Measurements from ENCODE around the gene TBX4. TPM values are rescaled to one million over a fixed set of nuclear protein-coding genes. Genes with fewer than 3 reads are reported as not detected.
"Not testable (repeated sequence)": the region's sequence is repeated elsewhere in the genome, so short reads cannot be mapped to it uniquely, and the experiment has no call there.

Gene TBX4
- total RNA-seq, 1 donor from 2014 or later = 0.35 TPM

- DNase-seq (ENCODE audit: low read depth) = peak; percentile 82
Observed at GRCh38 chr17:61519754-61520440, 67.7 kb downstream of the TBX4 start.

- no peak for DNase-seq (ENCODE audit: low read depth)
Observed at GRCh38 chr17:61520897-61521296, 68.7 kb downstream of the TBX4 start.

- no peak for DNase-seq (ENCODE audit: low read depth)
Observed at GRCh38 chr17:61522088-61522487, 69.9 kb downstream of the TBX4 start.

GRCh38 chr17:61524319-61524718, 72.1 kb downstream of the TBX4 start:
- DNase-seq (ENCODE audit: low read depth) = no peak

- DNase-seq (ENCODE audit: low read depth) = not testable (repeated sequence)
Observed at GRCh38 chr17:61527441-61527840, 75.2 kb downstream of the TBX4 start.

- DNase-seq (ENCODE audit: low read depth) = no peak
Observed at GRCh38 chr17:61528171-61528570, 75.9 kb downstream of the TBX4 start.

GRCh38 chr17:61531223-61531622, 79.0 kb downstream of the TBX4 start:
- no peak for DNase-seq (ENCODE audit: low read depth)

- DNase-seq (ENCODE audit: low read depth) = no peak
Observed at GRCh38 chr17:61532826-61533225, 80.6 kb downstream of the TBX4 start.

GRCh38 chr17:61533797-61534196, 81.6 kb downstream of the TBX4 start:
- no peak for DNase-seq (ENCODE audit: low read depth)

GRCh38 chr17:61534414-61534813, 82.2 kb downstream of the TBX4 start:
- no peak for DNase-seq (ENCODE audit: low read depth)

Other genes starting within 250 kb of the TBX4 start
- gene TBX2, start 52.6 kb upstream of the TBX4 start, total RNA-seq = 6.5 and 7.7 TPM in 2 replicates
- not detected in 2 replicates for gene NACA2, start 138.8 kb downstream of the TBX4 start, total RNA-seq